H1 (cell line): ENCODE data around the gene PER2. TPM values are rescaled to one million over a fixed set of nuclear protein-coding genes. Genes with fewer than 3 reads are reported as not detected.

ENCODE experiments used
- CTCF ChIA-PET: fragments of 300-600 bp; sonication (Branson Sonifier 250); formaldehyde crosslinking; loops from one replicate; lab custom pipeline; 2021; ENCODE audit not compliant: partially characterized antibody; lab: Charles Lee
- POLR2A ChIA-PET: fragments of 300-600 bp; sonication (Branson Sonifier 250); formaldehyde crosslinking; loops from one replicate; lab custom pipeline; 2021; ENCODE audit warnings: inconsistent platforms; ENCODE audit not compliant: partially characterized antibody; lab: Charles Lee
- DNase-seq, 2 experiments: peaks; one replicate each; pipeline versions ENCODE4 v3.0.0 to v3.0.0-alpha.2; 2010 to 2022; ENCODE audit warnings: low spot score in 2 of 2, low read depth in 1 of 2, mixed read lengths in 1 of 2
- FAIRE-seq: peaks from 2 replicates; lab custom pipeline; 2011; peaks lifted over from hg19 to GRCh38; lab: Jason Lieb, UNC
- H2AFZ ChIP-seq: 2 replicates; pipeline ENCODE4 v1.8.1; 2012; ENCODE audit warnings: low read length, inconsistent platforms
- H2AK5ac ChIP-seq: 2 replicates; pipeline ENCODE4 v1.6.1; 2013; ENCODE audit warnings: low read depth, low read length
- H2BK120ac ChIP-seq: replicated peaks from 2 replicates; pipeline ENCODE3; 2013; ENCODE audit warnings: low read depth, low read length, inconsistent platforms
- H2BK12ac ChIP-seq: 2 replicates; pipeline ENCODE4 v1.6.1; 2013; ENCODE audit warnings: low read depth, low read length
- H2BK15ac ChIP-seq: 2 replicates; pipeline ENCODE4 v1.6.1; 2013; ENCODE audit warnings: low read length
- H2BK20ac ChIP-seq: 2 replicates; pipeline ENCODE4 v1.6.1; 2013; ENCODE audit warnings: low read length
- H2BK5ac ChIP-seq: 2 replicates; pipeline ENCODE4 v1.6.1; 2013; ENCODE audit warnings: low read depth, low read length
- H3K14ac ChIP-seq: 2 replicates; pipeline ENCODE4 v1.6.1; 2013; ENCODE audit warnings: inconsistent platforms; ENCODE audit not compliant: insufficient read length
- H3K18ac ChIP-seq: 2 replicates; pipeline ENCODE4 v1.6.1; 2013; ENCODE audit warnings: low read length; ENCODE audit errors: extremely low read depth
- H3K23ac ChIP-seq: 2 replicates; pipeline ENCODE4 v1.6.1; 2013; ENCODE audit warnings: inconsistent platforms; ENCODE audit not compliant: insufficient read length
- H3K23me2 ChIP-seq: 2 replicates; pipeline ENCODE4 v1.6.1; 2013; ENCODE audit warnings: low read depth, low read length
- H3K27ac ChIP-seq: 2 replicates; pipeline ENCODE4 v1.6.1; 2011; ENCODE audit warnings: low read depth, low read length, inconsistent platforms
- H3K27me3 ChIP-seq, 4 experiments: replicated peaks in 1 of 4; 1 replicate in 1 of 4; 2 replicates in 3 of 4; pipeline versions ENCODE4 v1.6.1 to v1.8.1; 2011 to 2013; ENCODE audit warnings: low read length in 3 of 4, mild to moderate bottlenecking in 3 of 4, inconsistent platforms in 2 of 4, mixed read lengths in 2 of 4, moderate library complexity in 1 of 4; ENCODE audit not compliant: control insufficient read depth in 3 of 4, insufficient read depth in 3 of 4; ENCODE audit errors: extremely low read depth in 1 of 4
- H3K36me3 ChIP-seq, 4 experiments: 2 replicates each; pipeline versions ENCODE4 v1.6.1 to v1.8.1; 2011 to 2013; ENCODE audit warnings: mild to moderate bottlenecking in 4 of 4, low read length in 3 of 4, moderate library complexity in 2 of 4, control low read depth in 1 of 4, inconsistent platforms in 1 of 4; ENCODE audit not compliant: insufficient read depth in 4 of 4, control insufficient read depth in 2 of 4
- H3K4ac ChIP-seq: replicated peaks from 2 replicates; pipeline ENCODE3; 2013; ENCODE audit warnings: low read length, low read depth, mixed read lengths, inconsistent platforms; ENCODE audit not compliant: insufficient read length
- H3K4me1 ChIP-seq, 4 experiments: replicated peaks in 1 of 4; 1 replicate in 1 of 4; 2 replicates in 3 of 4; pipeline versions ENCODE4 v1.6.1 to v1.8.1; 2011 to 2013; ENCODE audit warnings: low read length in 3 of 4, inconsistent platforms in 2 of 4, mixed read lengths in 1 of 4; ENCODE audit not compliant: insufficient read depth in 4 of 4, control insufficient read depth in 3 of 4
- H3K4me2 ChIP-seq, 2 experiments: 2 replicates each; pipeline versions ENCODE4 v1.6.1 to v1.8.1; 2011 to 2013; ENCODE audit warnings: low read depth in 2 of 2, low read length in 2 of 2, control low read depth in 1 of 2, inconsistent platforms in 1 of 2, mild to moderate bottlenecking in 1 of 2; ENCODE audit not compliant: insufficient read depth in 1 of 2
- H3K4me3 ChIP-seq, 4 experiments: fragments of 200-600, 300-600 bp in 1 of 4; sonication (generic), shearing (Covaris generic), sonication (Bioruptor Twin) in 1 of 4; 2 replicates each; pipeline versions ENCODE4 v1.5.1 to v1.8.1; 2011 to 2016; ENCODE audit warnings: low read length in 4 of 4, low read depth in 3 of 4, control low read depth in 2 of 4, inconsistent platforms in 2 of 4, mild to moderate bottlenecking in 2 of 4, mixed read lengths in 1 of 4, moderate library complexity in 1 of 4; ENCODE audit not compliant: insufficient read depth in 2 of 4; ENCODE audit errors: extremely low read depth in 1 of 4
- H3K56ac ChIP-seq: replicated peaks from 2 replicates; pipeline ENCODE3; 2013; ENCODE audit warnings: low read depth, mild to moderate bottlenecking, mixed read lengths, low read length, inconsistent platforms; ENCODE audit not compliant: insufficient read length
- H3K79me1 ChIP-seq: 2 replicates; pipeline ENCODE4 v1.6.1; 2013; ENCODE audit warnings: low read depth, low read length, control low read depth
- H3K79me2 ChIP-seq, 2 experiments: 2 replicates each; pipeline versions ENCODE4 v1.6.1 to v1.8.1; 2012 to 2013; ENCODE audit warnings: low read length in 2 of 2, mild to moderate bottlenecking in 2 of 2, inconsistent platforms in 1 of 2; ENCODE audit not compliant: insufficient read depth in 2 of 2, control insufficient read depth in 1 of 2
- H3K9ac ChIP-seq, 4 experiments: replicated peaks in 1 of 4; 1 replicate in 1 of 4; 2 replicates in 3 of 4; pipeline versions ENCODE4 v1.6.1 to v1.8.1; 2011 to 2013; ENCODE audit warnings: low read depth in 3 of 4, low read length in 3 of 4, control low read depth in 2 of 4, mild to moderate bottlenecking in 2 of 4, moderate library complexity in 2 of 4, inconsistent platforms in 1 of 4; ENCODE audit errors: extremely low read depth in 1 of 4
- H3K9me3 ChIP-seq, 2 experiments: 2 replicates each; pipeline versions ENCODE4 v1.6.1 to v1.8.1; 2012 to 2013; ENCODE audit warnings: mild to moderate bottlenecking in 2 of 2, moderate library complexity in 2 of 2, control low read depth in 1 of 2, inconsistent platforms in 1 of 2, low read depth in 1 of 2, low read length in 1 of 2, mixed read lengths in 1 of 2; ENCODE audit not compliant: insufficient read depth in 2 of 2
- H4K20me1 ChIP-seq, 2 experiments: replicated peaks in 1 of 2; 2 replicates each; pipeline versions ENCODE3 to v1.8.1; 2011 to 2013; ENCODE audit warnings: inconsistent platforms in 2 of 2, low read length in 2 of 2, mild to moderate bottlenecking in 1 of 2; ENCODE audit not compliant: insufficient read depth in 2 of 2, control insufficient read depth in 1 of 2
- H4K5ac ChIP-seq: 2 replicates; pipeline ENCODE4 v1.6.1; 2013; ENCODE audit warnings: low read length, low read depth, mixed read lengths, inconsistent platforms; ENCODE audit not compliant: insufficient read length
- H4K8ac ChIP-seq: 2 replicates; pipeline ENCODE4 v1.8.0; 2013; ENCODE audit warnings: mild to moderate bottlenecking, moderate library complexity, low read length, inconsistent platforms; ENCODE audit not compliant: insufficient read depth; ENCODE audit errors: extremely low read depth
- H4K91ac ChIP-seq: replicated peaks from 2 replicates; pipeline ENCODE3; 2013; ENCODE audit warnings: low read length, mixed read lengths, inconsistent platforms; ENCODE audit not compliant: insufficient read length
- BCL11A ChIP-seq, 2 experiments: IDR thresholded peaks; one replicate each; pipeline ENCODE4 v1.6.1; 2011; ENCODE audit warnings: low read depth in 2 of 2, low read length in 2 of 2, mild to moderate bottlenecking in 2 of 2
- CBX8 ChIP-seq: fragments of 300-800, 300-1000 bp; sonication (generic); IDR thresholded peaks from 2 replicates; pipeline ENCODE4 v1.7.1; 2016; ENCODE audit warnings: low read depth, low read length, borderline replicate concordance
- CEBPB ChIP-seq: IDR thresholded peaks from 2 replicates; pipeline ENCODE4 v1.6.1; 2012; ENCODE audit warnings: low read depth, low read length
- CHD1 ChIP-seq: IDR thresholded peaks from 2 replicates; pipeline ENCODE4 v1.6.1; 2012; ENCODE audit warnings: low read depth, low read length, improper control_type of control experiment
- CHD2 ChIP-seq: IDR thresholded peaks from 2 replicates; pipeline ENCODE4 v1.6.1; 2012; ENCODE audit warnings: low read length, improper control_type of control experiment
- CREB1 ChIP-seq: IDR thresholded peaks from 2 replicates; pipeline ENCODE4 v1.6.1; 2012; ENCODE audit warnings: inconsistent platforms
- HDAC2 ChIP-seq, 2 experiments: fragments of 300-600 bp in 1 of 2; sonication (generic) in 1 of 2; IDR thresholded peaks; 2 replicates each; pipeline ENCODE4 v1.6.1; 2011 to 2012; ENCODE audit warnings: low read depth in 2 of 2, low read length in 2 of 2, mild to moderate bottlenecking in 2 of 2, moderate library complexity in 2 of 2, borderline replicate concordance in 1 of 2, inconsistent platforms in 1 of 2
- JUND ChIP-seq: IDR thresholded peaks from 2 replicates; pipeline ENCODE4 v1.6.1; 2011; ENCODE audit warnings: mild to moderate bottlenecking, improper control_type of control experiment, low read length
- PHF8 ChIP-seq: fragments of 200-600 bp; sonication (generic); conservative IDR thresholded peaks from 2 replicates; pipeline ENCODE4 v1.7.1; 2012; ENCODE audit warnings: low read depth, mild to moderate bottlenecking, inconsistent platforms, low read length, moderate library complexity
- POLR2AphosphoS5 ChIP-seq: IDR thresholded peaks from 2 replicates; pipeline ENCODE4 v1.6.1; 2011; ENCODE audit warnings: low read depth, low read length
- SIN3A ChIP-seq, 2 experiments: IDR thresholded peaks in 1 of 2; conservative IDR thresholded peaks in 1 of 2; 2 replicates each; pipeline ENCODE4 v1.6.1; 2011 to 2012; ENCODE audit warnings: low read length in 2 of 2, improper control_type of control experiment in 1 of 2, low read depth in 1 of 2, mild to moderate bottlenecking in 1 of 2
- SP1 ChIP-seq: IDR thresholded peaks from 2 replicates; pipeline ENCODE4 v1.6.1; 2011; ENCODE audit warnings: low read depth, low read length
- TBP ChIP-seq: IDR thresholded peaks from 2 replicates; pipeline ENCODE4 v1.6.1; 2011; ENCODE audit warnings: low read depth, low read length, improper control_type of control experiment
- WGBS, 2 experiments: shearing (Covaris generic) in 1 of 2; methylation state at CpG; one replicate each; pipeline versions ENCODE4 v1.1.6 to v1.1.7; 2013 to 2015; ENCODE audit warnings: low lambda C conversion rate in 2 of 2, mixed read lengths in 2 of 2, inconsistent platforms in 1 of 2, low coverage in 1 of 2, missing lambda C conversion rate in 1 of 2; ENCODE audit not compliant: insufficient replicate concordance in 2 of 2, insufficient coverage in 1 of 2, insufficient read length in 1 of 2; ENCODE audit errors: extremely low coverage in 1 of 2, missing lambda C conversion rate in 1 of 2; 5-methylcytosine and 5-hydroxymethylcytosine counted together
- polyA plus RNA-seq, 7 experiments: library from polyadenylated mRNA; depleted of rRNA in 3 of 7; stranded (reverse) in 5 of 7; unstranded in 2 of 7; fragments of >200 nt in 5 of 7; fragments of 200-250 nt in 2 of 7; gene quantifications; 1 replicate in 5 of 7; 2 replicates in 1 of 7; 4 replicates in 1 of 7; pipeline versions ENCODE4 v1.2.1 to v1.2.3, GENCODE V29; 2011 to 2013; ENCODE audit warnings: missing spikeins in 2 of 7, mixed read lengths in 2 of 7
- total RNA-seq: library from RNA; stranded (reverse); fragmentation: NEBNext Ultra II Directional; extraction: Animal tissue kit (Norgen Biotek cat#: 25700); gene quantifications from 2 replicates; pipeline ENCODE4 v1.2.1, GENCODE V29; 2021
- TF ChIP-seq, protein P1 (sequence below): IDR thresholded peaks from 2 replicates; pipeline ENCODE4 v1.6.1; 2011; ENCODE audit warnings: low read length, improper control_type of control experiment

Gene PER2
- total and polyA plus RNA-seq, 2 of the 8 experiments (the other 6 are each of a cell fraction or from before 2014, with no cell fraction given) = 0.91 to 5.5 TPM

GRCh38 chr2:238233625-238234024 is 54.8 kb downstream of the PER2 start:
- peaks cover 11 to 61% (median 51%) of the 10 kb centered on the region in 4 experiments for H3K27me3 ChIP-seq
- DNase-seq = no peak
- TF ChIP-seq SP1 (no peak), CHD2 (no peak), BCL11A (IDR thresholded peaks at IDR 0.05; ENCODE audit: low read depth in 2 of 2, low read length in 2 of 2) (no peak), PHF8 (no peak), TBP (no peak), CEBPB (no peak), CREB1 (no peak), POLR2AphosphoS5 (no peak), HDAC2 (IDR thresholded peaks at IDR 0.05; ENCODE audit: borderline replicate concordance in 1 of 2, low read depth in 2 of 2, low read length in 2 of 2) (no peak), JUND (no peak), SIN3A (conservative IDR thresholded peaks at IDR 0.05 in 1 of 2, IDR thresholded peaks at IDR 0.05 in 1 of 2; ENCODE audit: low read depth in 1 of 2, low read length in 2 of 2) (no peak), CBX8 (no peak), CHD1 (no peak)
- TF ChIP-seq, protein P1, sequence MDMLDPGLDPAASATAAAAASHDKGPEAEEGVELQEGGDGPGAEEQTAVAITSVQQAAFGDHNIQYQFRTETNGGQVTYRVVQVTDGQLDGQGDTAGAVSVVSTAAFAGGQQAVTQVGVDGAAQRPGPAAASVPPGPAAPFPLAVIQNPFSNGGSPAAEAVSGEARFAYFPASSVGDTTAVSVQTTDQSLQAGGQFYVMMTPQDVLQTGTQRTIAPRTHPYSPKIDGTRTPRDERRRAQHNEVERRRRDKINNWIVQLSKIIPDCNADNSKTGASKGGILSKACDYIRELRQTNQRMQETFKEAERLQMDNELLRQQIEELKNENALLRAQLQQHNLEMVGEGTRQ = no peak

More at GRCh38 chr2:238233625-238234024, 54.8 kb downstream of the PER2 start:
- Histone ChIP-seq H3K4me2 (no peak overlapping the region; a peak in 1 of 4 replicates), H2AK5ac (no peak overlapping the region), H3K4ac (no peak overlapping the region), H3K9me3 (peaks cover 0 to 5% of the 10 kb centered on the region in 2 experiments; a peak in 2 of 4 replicates), H4K20me1 (peaks cover 0 to 10% of the 10 kb centered on the region in 2 experiments), H3K27ac (no peak overlapping the region), H4K91ac (no peak overlapping the region), H2BK12ac (no peak overlapping the region), H2AFZ (no peak overlapping the region), H2BK20ac (no peak overlapping the region), H3K23me2 (peaks cover 11% of the 10 kb centered on the region; the same call in 1 of the 2 replicates), H3K36me3 (peaks cover 0 to 2% (median 0%) of the 10 kb centered on the region in 4 experiments; a peak in 1 of 8 replicates), H2BK15ac (no peak overlapping the region; the same call in 1 of the 2 replicates), H3K23ac (no peak overlapping the region), H3K79me1 (no peaks in the 10 kb centered on the region), H3K4me3 (no peak overlapping the region), H3K14ac (no peak overlapping the region), H3K18ac (no peak overlapping the region), H4K8ac (no peak overlapping the region), H3K9ac (no peak overlapping the region), H2BK5ac (no peak overlapping the region), H2BK120ac (no peak overlapping the region), H4K5ac (no peak overlapping the region), H3K56ac (no peak overlapping the region), H3K4me1 (peaks cover 0 to 4% (median 3%) of the 10 kb centered on the region in 4 experiments; a peak in 5 of 7 replicates), H3K79me2 (no peaks in the 10 kb centered on the region)
- WGBS, 2 experiments = 89% methylated on average over 12 of the region's 12 CpGs; no CpG with 5 or more reads in 1 of the 2 experiments
- ChIA-PET CTCF (no interaction called here), POLR2A (interaction anchor here (2.6 kb wide), 1 partner anchor 74 kb away, joined by 8 read pairs; no protein-coding TSS in a partner anchor)
- FAIRE-seq = no peak
